Upper lobe of right lung (tissue), 1 donor: ENCODE data around the gene KCNMA1. TPM values are rescaled to one million over a fixed set of nuclear protein-coding genes. Genes with fewer than 3 reads are reported as not detected.

Experiments
- ATAC-seq: fragments of 200-7000 bp; cut with Tn5 transposase; one replicate; pipeline ENCODE4 v1.9.1; 2020; ENCODE audit warnings: mild to moderate bottlenecking, moderate library complexity
- DNase-seq: peaks from one replicate; pipeline ENCODE4 v3.0.0-alpha.2; 2020
- H3K27ac ChIP-seq: fragments of 200-600 bp; one replicate; pipeline ENCODE4 v1.8.0; 2022
- H3K27me3 ChIP-seq: fragments of 200-600 bp; one replicate; pipeline ENCODE4 v1.8.0; 2022; ENCODE audit warnings: mild to moderate bottlenecking
- H3K36me3 ChIP-seq: fragments of 200-600 bp; one replicate; pipeline ENCODE4 v1.8.0; 2022
- H3K4me1 ChIP-seq: fragments of 200-600 bp; one replicate; pipeline ENCODE4 v1.8.0; 2022
- H3K4me3 ChIP-seq: fragments of 200-600 bp; one replicate; pipeline ENCODE4 v1.8.0; 2022; ENCODE audit warnings: mild to moderate bottlenecking
- H3K9me3 ChIP-seq: fragments of 200-600 bp; one replicate; pipeline ENCODE4 v1.8.0; 2022
- CTCF ChIP-seq: fragments of 200-600 bp; IDR thresholded peaks from one replicate; pipeline ENCODE4 v1.8.0; 2022; ENCODE audit warnings: antibody characterized with exemption
- intact Hi-C: fragments of 100-400 bp; cut with DNase I; formaldehyde crosslinking; loops from one replicate; pipeline ENCODE4 v1.11.0; 2022
- total RNA-seq: library from RNA; stranded (reverse); fragmentation: NEBNext Ultra II Directional; extraction: Animal tissue kit (Norgen Biotek cat#: 25700); gene quantifications from one replicate; pipeline ENCODE4 v1.2.1, GENCODE V29; 2021
- donor health status: DM: no; HTN: yes; CAD: no; lungs with severe emphysema.

The KCNMA1 gene
- total RNA-seq, 1 donor from 2014 or later: 26.3 TPM

- Histone ChIP-seq H3K36me3 (no peaks in the 10 kb centered on the region), H3K9me3 (no peaks in the 10 kb centered on the region), H3K27ac (no peak overlapping the region), H3K4me3 (peak overlapping the region; percentile 46), H3K4me1 (no peaks in the 10 kb centered on the region), H3K27me3 (peaks cover 50% of the 10 kb centered on the region)
- TF ChIP-seq CTCF: no peak
- ATAC-seq (no peak), DNase-seq (no peak)
- intact Hi-C loops: no loop called here
Observed at GRCh38 chr10:77635402-77636227, 2.0 kb downstream of the KCNMA1 start.

GRCh38 chr10:77634939-77635338 lies 2.7 kb downstream of the KCNMA1 start:
- H3K4me1 ChIP-seq: no peaks in the 10 kb centered on the region
- H3K27me3 ChIP-seq: peaks cover 47% of the 10 kb centered on the region
- H3K36me3 ChIP-seq: no peaks in the 10 kb centered on the region
- H3K27ac ChIP-seq: no peak overlapping the region
- no peak for TF ChIP-seq CTCF
- no peak for ATAC-seq
- intact Hi-C loops: no loop called here
- no peak overlapping the region for H3K4me3 ChIP-seq
- H3K9me3 ChIP-seq: no peaks in the 10 kb centered on the region
- DNase-seq: no peak

- H3K27ac ChIP-seq: no peak overlapping the region
- intact Hi-C loops: no loop called here
- ATAC-seq (no peak), DNase-seq (no peak)
- no peak for TF ChIP-seq CTCF
- no peaks in the 10 kb centered on the region for H3K4me1 ChIP-seq
- no peak overlapping the region for H3K4me3 ChIP-seq
- no peaks in the 10 kb centered on the region for H3K9me3 ChIP-seq
- H3K36me3 ChIP-seq: no peaks in the 10 kb centered on the region
- H3K27me3 ChIP-seq: peaks cover 31% of the 10 kb centered on the region
Observed at GRCh38 chr10:77633376-77633775, 4.2 kb downstream of the KCNMA1 start.

GRCh38 chr10:77631241-77631640 lies 6.4 kb downstream of the KCNMA1 start:
- DNase-seq: no peak
- intact Hi-C loops: no loop called here
- no peak for ATAC-seq

GRCh38 chr10:77630507-77630848 lies 7.1 kb downstream of the KCNMA1 start:
- DNase-seq: no peak

More at GRCh38 chr10:77631241-77631640, 6.4 kb downstream of the KCNMA1 start:
- Histone ChIP-seq H3K27me3 (peaks cover 15% of the 10 kb centered on the region), H3K27ac (no peak overlapping the region), H3K4me3 (no peak overlapping the region), H3K36me3 (no peaks in the 10 kb centered on the region), H3K4me1 (no peaks in the 10 kb centered on the region), H3K9me3 (no peaks in the 10 kb centered on the region)
- TF ChIP-seq CTCF: no peak

More at GRCh38 chr10:77630507-77630848, 7.1 kb downstream of the KCNMA1 start:
- no peaks in the 10 kb centered on the region for H3K4me1 ChIP-seq
- TF ChIP-seq CTCF: no peak
- intact Hi-C loops: no loop called here
- no peak overlapping the region for H3K4me3 ChIP-seq
- H3K27me3 ChIP-seq: peaks cover 7% of the 10 kb centered on the region
- H3K9me3 ChIP-seq: no peaks in the 10 kb centered on the region
- no peaks in the 10 kb centered on the region for H3K36me3 ChIP-seq
- H3K27ac ChIP-seq: no peak overlapping the region
- no peak for ATAC-seq
